ENCODE data around the gene MTRFR.

DNA sequence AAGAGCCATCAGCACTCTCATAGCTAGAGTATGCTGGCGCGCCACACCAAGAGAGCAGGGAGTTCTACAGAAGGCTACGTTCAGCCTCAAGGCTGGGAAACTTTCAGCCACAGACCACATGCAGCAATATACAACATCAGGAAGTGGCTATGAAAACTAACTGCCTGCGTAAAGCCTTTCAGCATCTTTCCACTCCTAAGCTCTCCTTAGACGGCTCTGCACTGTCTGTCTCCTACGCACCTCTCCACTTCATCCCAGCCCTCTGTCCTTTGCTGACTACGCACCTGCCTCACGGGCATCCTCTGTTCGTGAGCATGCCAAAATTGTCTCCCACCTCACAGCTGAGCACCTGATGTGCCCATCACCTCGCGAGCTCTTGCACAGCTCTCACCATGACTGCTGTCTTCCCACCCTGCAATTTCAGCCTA is 10.0 kb upstream of the MTRFR start:
- TF ChIP-seq, protein P1, sequence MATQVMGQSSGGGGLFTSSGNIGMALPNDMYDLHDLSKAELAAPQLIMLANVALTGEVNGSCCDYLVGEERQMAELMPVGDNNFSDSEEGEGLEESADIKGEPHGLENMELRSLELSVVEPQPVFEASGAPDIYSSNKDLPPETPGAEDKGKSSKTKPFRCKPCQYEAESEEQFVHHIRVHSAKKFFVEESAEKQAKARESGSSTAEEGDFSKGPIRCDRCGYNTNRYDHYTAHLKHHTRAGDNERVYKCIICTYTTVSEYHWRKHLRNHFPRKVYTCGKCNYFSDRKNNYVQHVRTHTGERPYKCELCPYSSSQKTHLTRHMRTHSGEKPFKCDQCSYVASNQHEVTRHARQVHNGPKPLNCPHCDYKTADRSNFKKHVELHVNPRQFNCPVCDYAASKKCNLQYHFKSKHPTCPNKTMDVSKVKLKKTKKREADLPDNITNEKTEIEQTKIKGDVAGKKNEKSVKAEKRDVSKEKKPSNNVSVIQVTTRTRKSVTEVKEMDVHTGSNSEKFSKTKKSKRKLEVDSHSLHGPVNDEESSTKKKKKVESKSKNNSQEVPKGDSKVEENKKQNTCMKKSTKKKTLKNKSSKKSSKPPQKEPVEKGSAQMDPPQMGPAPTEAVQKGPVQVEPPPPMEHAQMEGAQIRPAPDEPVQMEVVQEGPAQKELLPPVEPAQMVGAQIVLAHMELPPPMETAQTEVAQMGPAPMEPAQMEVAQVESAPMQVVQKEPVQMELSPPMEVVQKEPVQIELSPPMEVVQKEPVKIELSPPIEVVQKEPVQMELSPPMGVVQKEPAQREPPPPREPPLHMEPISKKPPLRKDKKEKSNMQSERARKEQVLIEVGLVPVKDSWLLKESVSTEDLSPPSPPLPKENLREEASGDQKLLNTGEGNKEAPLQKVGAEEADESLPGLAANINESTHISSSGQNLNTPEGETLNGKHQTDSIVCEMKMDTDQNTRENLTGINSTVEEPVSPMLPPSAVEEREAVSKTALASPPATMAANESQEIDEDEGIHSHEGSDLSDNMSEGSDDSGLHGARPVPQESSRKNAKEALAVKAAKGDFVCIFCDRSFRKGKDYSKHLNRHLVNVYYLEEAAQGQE (IDR thresholded peaks at IDR 0.05) = no peak
- TF ChIP-seq TAF1 (conservative IDR thresholded peaks at IDR 0.05) (no peak), RAD21 (IDR thresholded peaks at IDR 0.05) (no peak), HNF4A (conservative IDR thresholded peaks at IDR 0.05) (no peak), YY1 (IDR thresholded peaks at IDR 0.05) (no peak), GABPA (IDR thresholded peaks at IDR 0.05 in 1 of 2, conservative IDR thresholded peaks at IDR 0.05 in 1 of 2) (no peak), JUND (IDR thresholded peaks at IDR 0.05) (no peak), RXRA (IDR thresholded peaks at IDR 0.05) (no peak), HNF4G (IDR thresholded peaks at IDR 0.05) (no peak), EGR1 (IDR thresholded peaks at IDR 0.05; ENCODE audit: low read depth in 2 of 2) (no peak)
- TF ChIP-seq, protein P2, sequence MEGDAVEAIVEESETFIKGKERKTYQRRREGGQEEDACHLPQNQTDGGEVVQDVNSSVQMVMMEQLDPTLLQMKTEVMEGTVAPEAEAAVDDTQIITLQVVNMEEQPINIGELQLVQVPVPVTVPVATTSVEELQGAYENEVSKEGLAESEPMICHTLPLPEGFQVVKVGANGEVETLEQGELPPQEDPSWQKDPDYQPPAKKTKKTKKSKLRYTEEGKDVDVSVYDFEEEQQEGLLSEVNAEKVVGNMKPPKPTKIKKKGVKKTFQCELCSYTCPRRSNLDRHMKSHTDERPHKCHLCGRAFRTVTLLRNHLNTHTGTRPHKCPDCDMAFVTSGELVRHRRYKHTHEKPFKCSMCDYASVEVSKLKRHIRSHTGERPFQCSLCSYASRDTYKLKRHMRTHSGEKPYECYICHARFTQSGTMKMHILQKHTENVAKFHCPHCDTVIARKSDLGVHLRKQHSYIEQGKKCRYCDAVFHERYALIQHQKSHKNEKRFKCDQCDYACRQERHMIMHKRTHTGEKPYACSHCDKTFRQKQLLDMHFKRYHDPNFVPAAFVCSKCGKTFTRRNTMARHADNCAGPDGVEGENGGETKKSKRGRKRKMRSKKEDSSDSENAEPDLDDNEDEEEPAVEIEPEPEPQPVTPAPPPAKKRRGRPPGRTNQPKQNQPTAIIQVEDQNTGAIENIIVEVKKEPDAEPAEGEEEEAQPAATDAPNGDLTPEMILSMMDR (IDR thresholded peaks at IDR 0.05; ENCODE audit: low read depth, low read length, missing input control) = no peak
